Spinal cord (tissue), 10 donors: Measurements from ENCODE around the gene CD99. TPM values are rescaled to one million over a fixed set of nuclear protein-coding genes. Genes with fewer than 3 reads are reported as not detected.

ENCODE experiments used
- DNase-seq, 6 donors: peaks; one replicate each; pipeline versions ENCODE4 v3.0.0 to v3.0.0-alpha.2; 2013 to 2015; ENCODE audit warnings: low spot score in 6 of 6, low read depth in 4 of 6
- H3K27ac ChIP-seq: one replicate; pipeline ENCODE4 v1.5.1; 2013; ENCODE audit warnings: low read depth, low read length, control low read depth
- H3K27me3 ChIP-seq: one replicate; pipeline ENCODE4 v1.6.1; 2013; ENCODE audit warnings: low read length; ENCODE audit not compliant: control insufficient read depth, insufficient read depth
- H3K36me3 ChIP-seq: one replicate; pipeline ENCODE4 v1.6.1; 2013; ENCODE audit warnings: low read length; ENCODE audit not compliant: control insufficient read depth, insufficient read depth
- H3K4me1 ChIP-seq: one replicate; pipeline ENCODE4 v1.6.1; 2013; ENCODE audit warnings: low read length; ENCODE audit not compliant: control insufficient read depth, insufficient read depth
- H3K4me3 ChIP-seq: one replicate; pipeline ENCODE4 v1.5.1; 2013; ENCODE audit warnings: low read depth, low read length, control low read depth
- H3K9me3 ChIP-seq: one replicate; pipeline ENCODE4 v1.6.1; 2013; ENCODE audit warnings: low read length; ENCODE audit not compliant: control insufficient read depth, insufficient read depth
- WGBS: methylation state at CpG from one replicate; pipeline ENCODE4 v1.1.5; 2013; ENCODE audit warnings: missing lambda C conversion rate; ENCODE audit not compliant: insufficient coverage; 5-methylcytosine and 5-hydroxymethylcytosine counted together
- long read RNA-seq, 4 donors: transcript quantifications; one replicate each; lab custom pipeline, GENCODE V29; 2026
- polyA plus RNA-seq, 2 donors: library from polyadenylated mRNA; unstranded; fragments of 120-200 nt; gene quantifications; one replicate each; pipeline ENCODE4 v1.2.1, GENCODE V29; 2013; ENCODE audit not compliant: insufficient read length in 2 of 2
- total RNA-seq, 2 donors: library from RNA; depleted of rRNA in 1 of 2; stranded (reverse); fragments of 120-200 nt in 1 of 2; fragments of >200 nt in 1 of 2; gene quantifications; one replicate each; pipeline versions ENCODE4 v1.2.3 to v1.2.4, GENCODE V29; 2013 to 2014
- donor health status: healthy.

The CD99 gene
- total RNA-seq: 100 to 1,000 TPM in 1 of 2 donors, 10 to 100 TPM in 1; 66.5 to 246 TPM
- polyA plus RNA-seq: 100 to 1,000 TPM; 494 to 590 TPM
- long read RNA-seq, donor 1, transcript CD99-212 (10 exons, 1,089 nt): minor isoform, 17 of 209 reads
- long read RNA-seq, donor 1, transcript CD99-205 (10 exons, 1,291 nt): major isoform, 154 of 209 reads
- long read RNA-seq, donor 1, partial matches to known transcripts: 33 of 209 reads
- long read RNA-seq, donor 1, other reads (novel, unspliced or antisense): 0 of 209 reads
- long read RNA-seq, donor 2, transcript CD99-212 (10 exons, 1,089 nt): minor isoform, 12 of 142 reads
- long read RNA-seq, donor 2, transcript CD99-205 (10 exons, 1,291 nt): major isoform, 97 of 142 reads
- long read RNA-seq, donor 2, transcript CD99-215 (3 exons, 583 nt): minor isoform, 7 of 142 reads
- long read RNA-seq, donor 2, transcript CD99-204 (9 exons, 892 nt): minor isoform, 6 of 142 reads
- long read RNA-seq, donor 2, partial matches to known transcripts: 18 of 142 reads
- long read RNA-seq, donor 2, other reads (novel, unspliced or antisense): 0 of 142 reads
- long read RNA-seq, donor 3, transcript CD99-212 (10 exons, 1,089 nt): minor isoform, 11 of 127 reads
- long read RNA-seq, donor 3, transcript CD99-205 (10 exons, 1,291 nt): major isoform, 85 of 127 reads
- long read RNA-seq, donor 3, partial matches to known transcripts: 23 of 127 reads
- long read RNA-seq, donor 3, other reads (novel, unspliced or antisense): 0 of 127 reads
- long read RNA-seq, donor 4, transcript CD99-205 (10 exons, 1,291 nt): major isoform, 79 of 108 reads
- long read RNA-seq, donor 4, transcript CD99-204 (9 exons, 892 nt): minor isoform, 5 of 108 reads
- long read RNA-seq, donor 4, transcript CD99-212 (10 exons, 1,089 nt): minor isoform, 7 of 108 reads
- long read RNA-seq, donor 4, partial matches to known transcripts: 13 of 108 reads
- long read RNA-seq, donor 4, other reads (novel, unspliced or antisense): 0 of 108 reads

DNA sequence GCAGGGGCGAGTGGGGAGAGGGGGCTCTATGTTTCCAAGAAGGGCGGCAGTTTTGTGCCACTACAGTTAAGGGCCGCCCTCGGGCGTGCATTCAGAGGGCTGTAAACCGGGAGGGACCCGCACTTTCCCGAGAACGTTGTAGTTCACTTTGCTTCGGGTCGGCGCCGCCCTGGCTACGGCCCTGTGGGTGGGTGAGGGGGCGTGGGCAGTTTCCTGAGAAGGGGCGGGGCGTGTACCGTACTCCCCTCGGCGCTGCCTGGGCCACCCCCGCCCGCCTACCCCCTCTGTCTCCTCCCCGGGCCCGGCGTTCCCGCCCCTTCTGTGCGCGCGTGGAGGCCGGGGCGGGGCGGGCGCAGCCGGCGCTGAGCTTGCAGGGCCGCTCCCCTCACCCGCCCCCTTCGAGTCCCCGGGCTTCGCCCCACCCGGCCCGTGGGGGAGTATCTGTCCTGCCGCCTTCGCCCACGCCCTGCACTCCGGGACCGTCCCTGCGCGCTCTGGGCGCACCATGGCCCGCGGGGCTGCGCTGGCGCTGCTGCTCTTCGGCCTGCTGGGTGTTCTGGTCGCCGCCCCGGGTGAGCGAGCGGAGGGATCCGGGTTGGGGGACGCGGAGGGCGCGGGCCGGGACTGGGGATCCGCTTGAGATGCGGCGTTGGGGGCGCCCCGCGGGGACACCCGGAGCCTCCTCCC lies at the start of gene CD99:
Gene CD99, plus strand, starts transcription at position 440 of the 687 bp plus-strand sequence. Its CDS starts 66 bp downstream, at position 506.
- Histone ChIP-seq H3K4me1 (peaks cover 34% of the 10 kb centered on the region), H3K27ac (peak within 1 kb of the TSS; percentile 17), H3K36me3 (no peaks in the 10 kb centered on the region), H3K4me3 (peak within 1 kb of the TSS; percentile 70), H3K9me3 (no peaks in the 10 kb centered on the region), H3K27me3 (peaks cover 33% of the 10 kb centered on the region)
- DNase-seq: peak in 2 of 6 donors; percentile 77 to 88
- WGBS: under 1% methylated on average over 57 of the region's 73 CpGs

DNA sequence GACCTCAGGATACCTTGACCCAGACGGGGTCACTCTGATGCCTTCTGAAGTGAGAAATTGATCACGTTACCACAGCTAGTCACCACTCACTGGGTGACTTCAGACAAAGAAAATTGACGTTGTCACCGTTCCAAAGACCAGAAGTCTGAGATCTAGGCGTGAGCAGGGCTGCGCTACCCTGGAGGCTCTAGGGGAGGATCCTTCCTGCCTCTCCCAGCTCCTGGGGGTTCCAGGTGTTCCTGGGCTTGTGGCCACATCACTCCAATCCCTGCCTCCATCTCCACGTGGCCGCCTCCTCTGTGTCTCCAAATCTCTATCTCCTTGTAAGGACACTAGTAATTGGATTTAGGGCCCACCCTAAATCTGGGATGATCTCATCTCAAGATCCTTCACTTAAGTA lies 48.9 kb upstream of the CD99 start:
- H3K9me3 ChIP-seq: no peaks in the 10 kb centered on the region
- 98% methylated on average over 5 of the region's 8 CpGs for WGBS
- no peaks in the 10 kb centered on the region for H3K27me3 ChIP-seq
- no peak overlapping the region for H3K4me3 ChIP-seq
- H3K4me1 ChIP-seq: no peaks in the 10 kb centered on the region
- H3K36me3 ChIP-seq: no peaks in the 10 kb centered on the region
- no peak for DNase-seq
- no peak overlapping the region for H3K27ac ChIP-seq

DNA sequence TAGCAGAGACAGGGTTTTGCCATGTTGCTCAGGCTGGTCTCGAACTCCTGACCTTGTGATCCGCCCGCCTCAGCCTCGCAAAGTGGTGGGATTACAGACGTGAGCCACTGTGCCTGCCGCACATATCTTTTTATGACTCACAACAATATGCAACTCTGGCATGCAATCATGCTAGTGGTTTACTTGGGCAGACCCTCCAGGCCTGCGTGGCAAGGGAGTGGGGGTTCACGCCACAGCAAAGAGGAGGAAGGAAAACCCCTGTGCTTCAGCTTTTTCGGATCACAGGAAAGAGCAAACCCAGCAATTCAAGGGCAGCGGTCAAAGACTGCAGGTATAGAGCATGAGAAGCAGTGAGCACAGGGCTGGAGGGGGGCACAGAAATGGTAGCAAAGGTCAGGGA lies 48.3 kb upstream of the CD99 start:
- H3K4me1 ChIP-seq: no peaks in the 10 kb centered on the region
- no peak for DNase-seq
- 94% methylated on average over 5 of the region's 10 CpGs for WGBS
- no peak overlapping the region for H3K27ac ChIP-seq
- H3K9me3 ChIP-seq: no peaks in the 10 kb centered on the region
- no peaks in the 10 kb centered on the region for H3K27me3 ChIP-seq
- H3K4me3 ChIP-seq: no peak overlapping the region
- H3K36me3 ChIP-seq: no peaks in the 10 kb centered on the region

DNA sequence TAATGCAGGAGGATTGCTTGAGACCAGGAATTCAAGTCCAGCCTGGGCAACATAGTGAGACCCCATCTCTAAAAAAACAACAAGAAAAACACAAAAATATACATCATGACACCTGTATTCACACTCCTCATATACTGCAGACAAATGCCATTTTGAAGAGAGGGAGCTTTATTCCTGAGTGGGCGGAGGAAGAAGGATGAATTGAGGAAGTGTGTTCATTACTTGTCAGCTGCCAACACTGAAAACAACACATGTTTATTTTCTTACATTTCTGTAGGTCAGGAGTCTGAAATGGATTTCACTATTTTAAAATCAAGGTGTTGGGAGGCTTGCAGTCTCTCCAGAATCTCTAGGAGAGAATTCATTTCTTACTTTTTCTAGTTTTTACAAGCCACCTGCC lies 47.2 kb upstream of the CD99 start:
- no peaks in the 10 kb centered on the region for H3K36me3 ChIP-seq
- no peaks in the 10 kb centered on the region for H3K27me3 ChIP-seq
- no peaks in the 10 kb centered on the region for H3K4me1 ChIP-seq
- no peak overlapping the region for H3K4me3 ChIP-seq
- H3K27ac ChIP-seq: no peak overlapping the region
- no CpG with 5 or more reads among the region's 1 CpG for WGBS
- H3K9me3 ChIP-seq: no peaks in the 10 kb centered on the region
- no peak for DNase-seq

DNA sequence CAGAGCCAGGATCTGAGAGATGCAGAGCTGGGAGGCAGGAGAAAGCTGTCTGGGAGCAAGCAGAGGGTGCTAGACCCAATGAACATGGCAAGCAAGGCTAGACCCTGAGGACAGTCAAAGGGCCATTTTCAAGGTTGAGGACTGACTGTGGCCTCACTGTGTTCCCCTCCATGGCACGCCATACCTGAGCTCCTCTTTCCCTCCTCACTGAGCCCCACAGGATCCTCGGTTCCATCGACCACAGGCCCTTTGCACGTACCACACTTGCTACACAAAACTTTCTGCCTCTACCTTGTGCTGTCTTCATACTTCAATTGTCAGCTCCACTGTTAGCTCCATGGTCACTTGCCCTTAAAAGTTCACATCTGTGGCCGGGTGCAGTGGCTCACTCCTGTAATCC lies 45.5 kb upstream of the CD99 start:
- Histone ChIP-seq H3K4me3 (no peak overlapping the region), H3K27ac (no peak overlapping the region), H3K9me3 (no peaks in the 10 kb centered on the region), H3K36me3 (no peaks in the 10 kb centered on the region), H3K4me1 (peaks cover 2% of the 10 kb centered on the region), H3K27me3 (no peaks in the 10 kb centered on the region)
- DNase-seq: no peak
- 72% methylated on average over 4 of the region's 5 CpGs for WGBS

DNA sequence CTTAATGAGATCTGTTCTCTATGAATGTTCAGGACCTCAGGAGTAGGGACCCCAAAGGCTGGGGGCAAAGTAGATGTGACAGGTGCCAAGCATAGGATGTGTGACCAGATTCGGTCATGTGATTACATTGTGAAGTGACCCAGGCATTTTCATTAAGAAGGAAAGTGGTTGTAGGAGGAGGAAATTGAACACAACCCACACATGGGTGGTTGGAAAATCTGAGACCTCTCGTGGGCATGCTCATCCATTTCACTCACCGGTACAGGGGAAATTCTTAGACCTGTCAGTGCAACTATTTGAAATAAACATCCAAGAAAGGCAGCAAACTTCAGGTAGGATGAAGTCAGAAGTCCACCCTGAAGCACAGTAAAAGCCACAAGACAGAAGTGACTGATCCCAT lies 43.5 kb upstream of the CD99 start:
- no CpG with 5 or more reads among the region's 3 CpGs for WGBS
- no peak overlapping the region for H3K27ac ChIP-seq
- no peak overlapping the region for H3K4me3 ChIP-seq
- H3K36me3 ChIP-seq: no peaks in the 10 kb centered on the region
- no peak for DNase-seq
- H3K27me3 ChIP-seq: no peaks in the 10 kb centered on the region
- H3K9me3 ChIP-seq: no peaks in the 10 kb centered on the region
- peaks cover 9% of the 10 kb centered on the region for H3K4me1 ChIP-seq

- no peaks in the 10 kb centered on the region for H3K9me3 ChIP-seq
- DNase-seq: no peak
- H3K36me3 ChIP-seq: no peaks in the 10 kb centered on the region
- H3K27ac ChIP-seq: no peak overlapping the region
- H3K4me3 ChIP-seq: no peak overlapping the region
- H3K27me3 ChIP-seq: no peaks in the 10 kb centered on the region
- H3K4me1 ChIP-seq: peaks cover 9% of the 10 kb centered on the region
These were observed 41.1 kb upstream of the CD99 start for GRCh38 chrX:2650037-2650436.

DNA sequence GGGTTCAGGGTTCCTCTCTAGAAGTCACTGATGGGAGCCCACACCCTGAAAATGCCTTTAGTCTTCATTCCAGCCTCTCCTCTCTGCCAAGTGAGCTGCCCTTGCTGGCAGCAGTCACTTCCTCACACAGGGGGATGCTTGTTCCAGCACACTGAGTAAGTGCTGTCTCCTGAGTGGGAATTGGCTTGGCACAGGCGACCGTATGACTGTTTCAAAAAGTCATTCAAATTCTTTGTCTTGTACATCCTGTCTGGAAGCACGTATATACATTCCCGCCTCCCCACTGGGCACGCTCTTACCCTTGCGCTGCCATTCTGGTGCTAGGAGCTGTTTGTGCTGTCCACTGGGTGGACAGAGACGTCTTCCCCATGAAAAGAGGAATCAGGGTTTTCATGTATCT lies 40.2 kb upstream of the CD99 start:
- peak in 3 of 6 donors; percentile 46 to 66 (median 49) for DNase-seq
- H3K4me3 ChIP-seq: no peak overlapping the region
- H3K36me3 ChIP-seq: no peaks in the 10 kb centered on the region
- no peak overlapping the region for H3K27ac ChIP-seq
- no peaks in the 10 kb centered on the region for H3K27me3 ChIP-seq
- 43% methylated on average over 6 of the region's 7 CpGs for WGBS
- peaks cover 9% of the 10 kb centered on the region for H3K4me1 ChIP-seq
- H3K9me3 ChIP-seq: no peaks in the 10 kb centered on the region

DNA sequence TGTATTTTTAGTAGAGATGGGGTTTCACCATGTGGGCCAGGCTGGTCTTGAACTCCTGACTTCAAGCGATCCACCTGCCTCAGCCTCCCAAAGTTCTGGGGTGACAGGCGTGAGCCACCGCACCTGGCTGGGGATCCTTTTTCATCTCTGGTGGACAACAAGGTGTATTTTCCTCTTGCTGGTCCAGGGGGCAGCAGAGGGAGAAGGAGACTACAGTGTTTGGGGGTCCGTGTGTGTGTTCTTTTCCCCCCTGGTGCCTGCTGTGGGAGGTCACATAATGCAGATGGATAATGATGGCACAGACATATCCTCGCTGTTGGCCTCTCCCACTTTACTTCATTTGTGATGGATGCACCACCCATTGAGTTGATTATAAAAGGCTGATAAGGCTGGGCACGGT lies 39.0 kb upstream of the CD99 start:
- H3K9me3 ChIP-seq: no peaks in the 10 kb centered on the region
- no peaks in the 10 kb centered on the region for H3K27me3 ChIP-seq
- WGBS: 93% methylated on average over 3 of the region's 6 CpGs
- peaks cover 9% of the 10 kb centered on the region for H3K4me1 ChIP-seq
- no peak overlapping the region for H3K27ac ChIP-seq
- DNase-seq: no peak
- no peaks in the 10 kb centered on the region for H3K36me3 ChIP-seq
- H3K4me3 ChIP-seq: no peak overlapping the region
